Skeletal muscle tissue (tissue), 4 donors: ENCODE results near the gene CHAF1B. TPM values are rescaled to one million over a fixed set of nuclear protein-coding genes. Genes with fewer than 3 reads are reported as not detected.
"Not testable (repeated sequence)": the region's sequence is repeated elsewhere in the genome, so short reads cannot be mapped to it uniquely, and the experiment has no call there.

Experiments
- H3K27ac ChIP-seq: one replicate; pipeline ENCODE4 v1.7.0; 2013; ENCODE audit warnings: mild to moderate bottlenecking, low read depth, low read length, inconsistent platforms
- H3K27me3 ChIP-seq, 3 donors: one replicate each; pipeline ENCODE4 v1.7.0; 2013; ENCODE audit warnings: low read length in 3 of 3; ENCODE audit not compliant: control insufficient read depth in 3 of 3, insufficient read depth in 3 of 3
- H3K36me3 ChIP-seq, 3 donors: one replicate each; pipeline ENCODE4 v1.7.0; 2013; ENCODE audit warnings: low read length in 3 of 3; ENCODE audit not compliant: control insufficient read depth in 3 of 3, insufficient read depth in 3 of 3
- H3K4me1 ChIP-seq, 3 donors: one replicate each; pipeline ENCODE4 v1.7.0; 2013; ENCODE audit warnings: low read length in 3 of 3, mild to moderate bottlenecking in 3 of 3; ENCODE audit not compliant: control insufficient read depth in 3 of 3, insufficient read depth in 3 of 3
- H3K4me3 ChIP-seq, 3 donors: one replicate each; pipeline ENCODE4 v1.7.0; 2013; ENCODE audit warnings: low read length in 3 of 3
- H3K9ac ChIP-seq, 3 donors: one replicate each; pipeline ENCODE4 v1.7.0; 2013; ENCODE audit warnings: low read length in 3 of 3, mild to moderate bottlenecking in 3 of 3, moderate library complexity in 2 of 3, low read depth in 1 of 3
- H3K9me3 ChIP-seq, 3 donors: one replicate each; pipeline ENCODE4 v1.7.0; 2013; ENCODE audit warnings: low read length in 3 of 3; ENCODE audit not compliant: control insufficient read depth in 3 of 3
- total RNA-seq: library from RNA; depleted of rRNA; stranded (reverse); fragments of >200 nt; gene quantifications from one replicate; pipeline ENCODE4 v1.2.3, GENCODE V29; 2014
- donor health status: Osteomylitis.

Gene CHAF1B
- total RNA-seq = 2.1 TPM

GRCh38 chr21:36385233-36386030, at the start of gene CHAF1B:
CHAF1B (plus strand) TSS chr21:36385392; CDS start chr21:36386137, 745 bp downstream.
- Histone ChIP-seq H3K36me3 (no peaks in the 10 kb centered on the region), H3K4me1 (peaks cover 14 to 20% (median 16%) of the 10 kb centered on the region in 3 donors), H3K9me3 (no peaks in the 10 kb centered on the region), H3K27ac (peak within 1 kb of the TSS; percentile 61), H3K4me3 (peak within 1 kb of the TSS; percentile 64 to 70 (median 70)), H3K9ac (peak within 1 kb of the TSS; percentile 48 to 64 (median 64)), H3K27me3 (no peaks in the 10 kb centered on the region)

- no peak overlapping the region for H3K27ac ChIP-seq
Measured at GRCh38 chr21:36337099-36337509, 48.1 kb upstream of the CHAF1B start.

GRCh38 chr21:36338975-36339374, 46.2 kb upstream of the CHAF1B start:
- Histone ChIP-seq H3K4me3 (no peak overlapping the region), H3K4me1 (no peaks in the 10 kb centered on the region), H3K27ac (no peak overlapping the region), H3K9me3 (no peaks in the 10 kb centered on the region), H3K27me3 (no peaks in the 10 kb centered on the region), H3K9ac (no peak overlapping the region), H3K36me3 (peaks cover 15 to 40% (median 33%) of the 10 kb centered on the region in 3 donors)

More at GRCh38 chr21:36337099-36337509, 48.1 kb upstream of the CHAF1B start:
- Histone ChIP-seq H3K4me3 (no peak overlapping the region), H3K27me3 (no peaks in the 10 kb centered on the region), H3K4me1 (peaks cover 5 to 10% (median 9%) of the 10 kb centered on the region in 3 donors), H3K9ac (no peak overlapping the region), H3K36me3 (peaks cover 15 to 31% (median 29%) of the 10 kb centered on the region in 3 donors), H3K9me3 (no peaks in the 10 kb centered on the region)

GRCh38 chr21:36342581-36342980, 42.6 kb upstream of the CHAF1B start:
- not testable (repeated sequence) for H3K9me3 ChIP-seq, H3K4me3 ChIP-seq, H3K27me3 ChIP-seq, H3K9ac ChIP-seq, H3K27ac ChIP-seq, H3K4me1 ChIP-seq
- H3K36me3 ChIP-seq = peaks cover 26 to 65% (median 59%) of the 10 kb centered on the region in 3 donors

- Histone ChIP-seq H3K4me3 (no peak overlapping the region), H3K36me3 (peaks cover 20 to 66% (median 57%) of the 10 kb centered on the region in 3 donors), H3K9ac (no peak overlapping the region), H3K9me3 (no peaks in the 10 kb centered on the region), H3K4me1 (no peaks in the 10 kb centered on the region), H3K27me3 (no peaks in the 10 kb centered on the region), H3K27ac (no peak overlapping the region)
Measured at GRCh38 chr21:36344931-36345330, 40.3 kb upstream of the CHAF1B start.

GRCh38 chr21:36347278-36347961, 37.8 kb upstream of the CHAF1B start:
- H3K4me3 ChIP-seq = no peak overlapping the region
- no peaks in the 10 kb centered on the region for H3K4me1 ChIP-seq
- peaks cover 18 to 52% (median 49%) of the 10 kb centered on the region in 3 donors for H3K36me3 ChIP-seq
- no peaks in the 10 kb centered on the region for H3K27me3 ChIP-seq
- H3K27ac ChIP-seq = no peak overlapping the region
- no peaks in the 10 kb centered on the region for H3K9me3 ChIP-seq
- no peak overlapping the region for H3K9ac ChIP-seq

- Histone ChIP-seq H3K4me1 (no peaks in the 10 kb centered on the region), H3K36me3 (peaks cover 18 to 51% (median 51%) of the 10 kb centered on the region in 3 donors), H3K9me3 (no peaks in the 10 kb centered on the region), H3K27ac (no peak overlapping the region), H3K27me3 (no peaks in the 10 kb centered on the region), H3K9ac (no peak overlapping the region), H3K4me3 (no peak overlapping the region)
Measured at GRCh38 chr21:36347962-36348328, 37.2 kb upstream of the CHAF1B start.

- H3K36me3 ChIP-seq = peaks cover 22 to 45% (median 43%) of the 10 kb centered on the region in 3 donors
- H3K4me3 ChIP-seq = no peak overlapping the region
- H3K4me1 ChIP-seq = no peaks in the 10 kb centered on the region
- no peak overlapping the region for H3K27ac ChIP-seq
- H3K27me3 ChIP-seq = no peaks in the 10 kb centered on the region
- H3K9ac ChIP-seq = no peak overlapping the region
- H3K9me3 ChIP-seq = no peaks in the 10 kb centered on the region
Measured at GRCh38 chr21:36349315-36349714, 35.9 kb upstream of the CHAF1B start.

- Histone ChIP-seq H3K27ac (no peak overlapping the region), H3K4me1 (no peaks in the 10 kb centered on the region), H3K9ac (no peak overlapping the region), H3K36me3 (peaks cover 28 to 45% (median 40%) of the 10 kb centered on the region in 3 donors), H3K27me3 (no peaks in the 10 kb centered on the region), H3K4me3 (no peak overlapping the region), H3K9me3 (no peaks in the 10 kb centered on the region)
Measured at GRCh38 chr21:36350282-36350910, 34.8 kb upstream of the CHAF1B start.
